Measurements from ENCODE around the gene PREP. TPM values are rescaled to one million over a fixed set of nuclear protein-coding genes. Genes with fewer than 3 reads are reported as not detected.

Gene PREP
- total and polyA plus RNA-seq, 9 donors: 12.5 to 34.2 (median 21.8) TPM

GRCh38 chr6:105304366-105304765 is 98.5 kb downstream of the PREP start:
- Histone ChIP-seq H3K36me3 (no peaks in the 10 kb centered on the region), H3K27me3 (no peaks in the 10 kb centered on the region), H3K9me3 (no peaks in the 10 kb centered on the region), H3K27ac (no peak overlapping the region), H3K4me1 (ENCODE audit: insufficient read depth) (no peaks in the 10 kb centered on the region), H3K4me3 (no peak overlapping the region)
- intact Hi-C loops (cut with DNase I): no loop called here
- 97 to 99% (median 98%) methylated on average over 3 of the region's 3 CpGs for WGBS, 3 donors
- no peak for DNase-seq
- TF ChIP-seq EP300 (IDR thresholded peaks at IDR 0.05) (no peak), POLR2A (IDR thresholded peaks at IDR 0.05) (no peak), CTCF (IDR thresholded peaks at IDR 0.05) (no peak)

- H3K9me3 ChIP-seq: no peaks in the 10 kb centered on the region
- no peaks in the 10 kb centered on the region for H3K4me1 ChIP-seq (ENCODE audit: insufficient read depth)
- no peaks in the 10 kb centered on the region for H3K36me3 ChIP-seq
- H3K4me3 ChIP-seq: no peak overlapping the region
- intact Hi-C loops (cut with DNase I): no loop called here
- no peak overlapping the region for H3K27ac ChIP-seq
- no peak for TF ChIP-seq CTCF (IDR thresholded peaks at IDR 0.05)
- no peak for TF ChIP-seq EP300 (IDR thresholded peaks at IDR 0.05)
- TF ChIP-seq POLR2A (IDR thresholded peaks at IDR 0.05): no peak
- 95 to 96% (median 96%) methylated on average over 16 of the region's 16 CpGs for WGBS, 3 donors
- no peaks in the 10 kb centered on the region for H3K27me3 ChIP-seq
- no peak for DNase-seq
These were observed 100.2 kb downstream of the PREP start for GRCh38 chr6:105302617-105303128.

GRCh38 chr6:105301756-105302616 is 100.9 kb downstream of the PREP start:
- H3K27ac ChIP-seq: no peak overlapping the region
- intact Hi-C loops (cut with DNase I): no loop called here
- H3K36me3 ChIP-seq: no peaks in the 10 kb centered on the region
- no peaks in the 10 kb centered on the region for H3K27me3 ChIP-seq
- no peak for DNase-seq
- peak overlapping the region; percentile 6 for H3K4me3 ChIP-seq
- no peaks in the 10 kb centered on the region for H3K9me3 ChIP-seq
- no peaks in the 10 kb centered on the region for H3K4me1 ChIP-seq (ENCODE audit: insufficient read depth)
- WGBS, 3 donors: 86 to 90% (median 87%) methylated on average over 18 of the region's 18 CpGs
- TF ChIP-seq EP300 (IDR thresholded peaks at IDR 0.05) (no peak), CTCF (IDR thresholded peaks at IDR 0.05) (no peak), POLR2A (IDR thresholded peaks at IDR 0.05) (no peak)

GRCh38 chr6:105301072-105301503 is 101.8 kb downstream of the PREP start:
- Histone ChIP-seq H3K9me3 (no peaks in the 10 kb centered on the region), H3K27ac (no peak overlapping the region), H3K4me3 (no peak overlapping the region), H3K27me3 (no peaks in the 10 kb centered on the region), H3K4me1 (ENCODE audit: insufficient read depth) (no peaks in the 10 kb centered on the region), H3K36me3 (no peaks in the 10 kb centered on the region)
- no peak for DNase-seq
- no peak for TF ChIP-seq CTCF (IDR thresholded peaks at IDR 0.05)
- no peak for TF ChIP-seq POLR2A (IDR thresholded peaks at IDR 0.05)
- TF ChIP-seq EP300 (IDR thresholded peaks at IDR 0.05): no peak
- 45 to 58% (median 58%) methylated on average over 4 of the region's 4 CpGs for WGBS, 3 donors
- intact Hi-C loops (cut with DNase I): no loop called here

Measured in ovary (tissue), 9 donors.